H9 (cell line): ENCODE measurements around the gene P4HA1. TPM values are rescaled to one million over a fixed set of nuclear protein-coding genes. Genes with fewer than 3 reads are reported as not detected.

Experiments used
- DNase-seq: peaks from one replicate; pipeline ENCODE4 v3.0.0-alpha.2; 2017
- H2AFZ ChIP-seq: one replicate; pipeline ENCODE4 v1.6.1; 2013; ENCODE audit warnings: mild to moderate bottlenecking, low read length, control low read depth, moderate library complexity
- H2AK5ac ChIP-seq: 2 replicates; pipeline ENCODE4 v1.6.1; 2013; ENCODE audit warnings: low read length, control low read depth, mixed read lengths; ENCODE audit not compliant: insufficient read length
- H2BK120ac ChIP-seq: one replicate; pipeline ENCODE4 v1.6.1; 2013; ENCODE audit warnings: low read depth, mild to moderate bottlenecking, low read length, control low read depth, inconsistent platforms; ENCODE audit not compliant: poor library complexity, severe bottlenecking
- H2BK12ac ChIP-seq: 2 replicates; pipeline ENCODE4 v1.6.1; 2013; ENCODE audit warnings: low read length, control low read depth, mixed read lengths, low read depth; ENCODE audit not compliant: insufficient read length
- H2BK15ac ChIP-seq: 2 replicates; pipeline ENCODE4 v1.6.1; 2013; ENCODE audit warnings: low read depth, low read length, control low read depth
- H2BK20ac ChIP-seq: one replicate; pipeline ENCODE4 v1.6.1; 2013; ENCODE audit warnings: low read depth, mild to moderate bottlenecking, low read length, control low read depth, inconsistent platforms; ENCODE audit not compliant: poor library complexity, severe bottlenecking
- H2BK5ac ChIP-seq: 2 replicates; pipeline ENCODE4 v1.6.1; 2013; ENCODE audit warnings: low read length, control low read depth, mixed read lengths; ENCODE audit not compliant: insufficient read length
- H3K14ac ChIP-seq: 2 replicates; pipeline ENCODE4 v1.6.1; 2013; ENCODE audit warnings: low read length, control low read depth; ENCODE audit not compliant: insufficient read depth
- H3K18ac ChIP-seq: 2 replicates; pipeline ENCODE4 v1.6.1; 2013; ENCODE audit warnings: low read depth, mild to moderate bottlenecking, mixed read lengths, low read length, control low read depth; ENCODE audit not compliant: insufficient read length
- H3K23ac ChIP-seq: 2 replicates; pipeline ENCODE4 v1.6.1; 2013; ENCODE audit warnings: low read length, control low read depth, mixed read lengths, low read depth; ENCODE audit not compliant: insufficient read length
- H3K23me2 ChIP-seq: 2 replicates; pipeline ENCODE4 v1.6.1; 2013; ENCODE audit warnings: low read depth, mild to moderate bottlenecking, mixed read lengths, low read length, control low read depth; ENCODE audit not compliant: insufficient read length, poor library complexity, severe bottlenecking
- H3K27ac ChIP-seq: 2 replicates; pipeline ENCODE4 v1.5.1; 2013; ENCODE audit warnings: low read length, control low read depth, mixed read lengths, low read depth; ENCODE audit not compliant: insufficient read length
- H3K27me3 ChIP-seq: 2 replicates; pipeline ENCODE4 v1.6.1; 2013; ENCODE audit warnings: low read length, control low read depth, inconsistent platforms; ENCODE audit not compliant: insufficient read depth
- H3K4ac ChIP-seq: 2 replicates; pipeline ENCODE4 v1.6.1; 2013; ENCODE audit warnings: low read depth, mild to moderate bottlenecking, control low read depth, inconsistent platforms, low read length, moderate library complexity
- H3K4me1 ChIP-seq: 2 replicates; pipeline ENCODE4 v1.6.1; 2013; ENCODE audit warnings: low read length, control low read depth, inconsistent platforms; ENCODE audit not compliant: insufficient read depth
- H3K4me2 ChIP-seq: 2 replicates; pipeline ENCODE4 v1.6.1; 2013; ENCODE audit warnings: low read length, control low read depth, mixed read lengths; ENCODE audit not compliant: insufficient read length, insufficient read depth
- H3K56ac ChIP-seq: 2 replicates; pipeline ENCODE4 v1.6.1; 2013; ENCODE audit warnings: low read depth, mild to moderate bottlenecking, mixed read lengths, low read length, control low read depth; ENCODE audit not compliant: insufficient read length
- H3K79me1 ChIP-seq: 2 replicates; pipeline ENCODE4 v1.6.1; 2013; ENCODE audit warnings: low read depth, mild to moderate bottlenecking, moderate library complexity, low read length, control low read depth, inconsistent platforms; ENCODE audit not compliant: insufficient read depth, poor library complexity, severe bottlenecking
- H3K79me2 ChIP-seq: 2 replicates; pipeline ENCODE4 v1.6.1; 2013; ENCODE audit warnings: low read length, control low read depth, inconsistent platforms; ENCODE audit not compliant: insufficient read depth
- H3K9ac ChIP-seq: 2 replicates; pipeline ENCODE4 v1.6.1; 2013; ENCODE audit warnings: low read length, control low read depth, mixed read lengths; ENCODE audit not compliant: insufficient read length; ENCODE audit errors: extremely low read depth
- H3K9me3 ChIP-seq: one replicate; pipeline ENCODE4 v1.6.1; 2013; ENCODE audit warnings: low read depth, low read length, inconsistent platforms; ENCODE audit not compliant: control insufficient read depth
- H3T11ph ChIP-seq: one replicate; pipeline ENCODE4 v1.6.1; 2013; ENCODE audit warnings: mild to moderate bottlenecking, low read length, control low read depth, inconsistent platforms
- H4K20me1 ChIP-seq: one replicate; pipeline ENCODE4 v1.6.1; 2013; ENCODE audit not compliant: control insufficient read depth, insufficient read length, insufficient read depth
- H4K5ac ChIP-seq: 2 replicates; pipeline ENCODE4 v1.6.1; 2013; ENCODE audit warnings: low read depth, mild to moderate bottlenecking, mixed read lengths, low read length, control low read depth; ENCODE audit not compliant: insufficient read length
- H4K8ac ChIP-seq: replicated peaks from 2 replicates; pipeline ENCODE4 v1.6.1; 2013; ENCODE audit warnings: low read length, control low read depth, mixed read lengths, low read depth; ENCODE audit not compliant: insufficient read length
- H4K91ac ChIP-seq: 2 replicates; pipeline ENCODE4 v1.6.1; 2013; ENCODE audit warnings: low read depth, mild to moderate bottlenecking, moderate library complexity, mixed read lengths, low read length, control low read depth; ENCODE audit not compliant: insufficient read length
- H3K27ac Mint-ChIP-seq, 3 experiments: 2 replicates in 2 of 3; 3 replicates in 1 of 3; pipeline ENCODE4 v1.8.0; 2020 to 2021; ENCODE audit warnings: mixed read lengths in 3 of 3, mild to moderate bottlenecking in 1 of 3, moderate library complexity in 1 of 3
- H3K27me3 Mint-ChIP-seq: 2 replicates; pipeline ENCODE4 v1.8.0; 2021; ENCODE audit warnings: low read depth, mild to moderate bottlenecking, moderate library complexity, mixed read lengths
- H3K36me3 Mint-ChIP-seq, 3 experiments: 2 replicates in 2 of 3; 3 replicates in 1 of 3; pipeline ENCODE4 v1.8.0; 2020 to 2021; ENCODE audit warnings: low read depth in 3 of 3, mixed read lengths in 3 of 3; ENCODE audit not compliant: insufficient read depth in 1 of 3
- H3K4me1 Mint-ChIP-seq, 2 experiments: 2 replicates each; pipeline ENCODE4 v1.8.0; 2020; ENCODE audit warnings: mixed read lengths in 2 of 2
- H3K4me3 Mint-ChIP-seq, 2 experiments: 2 replicates in 1 of 2; 3 replicates in 1 of 2; pipeline ENCODE4 v1.8.0; 2020 to 2021; ENCODE audit warnings: mild to moderate bottlenecking in 2 of 2, mixed read lengths in 2 of 2, moderate library complexity in 1 of 2
- H3K9me3 Mint-ChIP-seq, 2 experiments: 2 replicates in 1 of 2; 3 replicates in 1 of 2; pipeline ENCODE4 v1.8.0; 2020; ENCODE audit warnings: mild to moderate bottlenecking in 2 of 2, mixed read lengths in 2 of 2, moderate library complexity in 1 of 2
- WGBS: extraction: QIAGEN DNeasy Blood & Tissue Kit; methylation state at CpG from one replicate; pipeline ENCODE4 v1.1.7; 2013; ENCODE audit warnings: missing lambda C conversion rate, low lambda C conversion rate, mixed read lengths; ENCODE audit not compliant: insufficient read length; ENCODE audit errors: extremely low coverage; 5-methylcytosine and 5-hydroxymethylcytosine counted together
- total RNA-seq: library from RNA; stranded (reverse); gene quantifications from 2 replicates; pipeline ENCODE4 v1.2.1, GENCODE V29; 2021
- TF ChIP-seq, protein P1 (sequence below): fragments of 200-600 bp; sonication (generic); conservative IDR thresholded peaks from 3 replicates; pipeline ENCODE4 v1.8.0; 2021; ENCODE audit warnings: antibody characterized with exemption, mild to moderate bottlenecking

The P4HA1 gene
- total RNA-seq, 1 experiment from 2014 or later: 48.6 TPM

DNA sequence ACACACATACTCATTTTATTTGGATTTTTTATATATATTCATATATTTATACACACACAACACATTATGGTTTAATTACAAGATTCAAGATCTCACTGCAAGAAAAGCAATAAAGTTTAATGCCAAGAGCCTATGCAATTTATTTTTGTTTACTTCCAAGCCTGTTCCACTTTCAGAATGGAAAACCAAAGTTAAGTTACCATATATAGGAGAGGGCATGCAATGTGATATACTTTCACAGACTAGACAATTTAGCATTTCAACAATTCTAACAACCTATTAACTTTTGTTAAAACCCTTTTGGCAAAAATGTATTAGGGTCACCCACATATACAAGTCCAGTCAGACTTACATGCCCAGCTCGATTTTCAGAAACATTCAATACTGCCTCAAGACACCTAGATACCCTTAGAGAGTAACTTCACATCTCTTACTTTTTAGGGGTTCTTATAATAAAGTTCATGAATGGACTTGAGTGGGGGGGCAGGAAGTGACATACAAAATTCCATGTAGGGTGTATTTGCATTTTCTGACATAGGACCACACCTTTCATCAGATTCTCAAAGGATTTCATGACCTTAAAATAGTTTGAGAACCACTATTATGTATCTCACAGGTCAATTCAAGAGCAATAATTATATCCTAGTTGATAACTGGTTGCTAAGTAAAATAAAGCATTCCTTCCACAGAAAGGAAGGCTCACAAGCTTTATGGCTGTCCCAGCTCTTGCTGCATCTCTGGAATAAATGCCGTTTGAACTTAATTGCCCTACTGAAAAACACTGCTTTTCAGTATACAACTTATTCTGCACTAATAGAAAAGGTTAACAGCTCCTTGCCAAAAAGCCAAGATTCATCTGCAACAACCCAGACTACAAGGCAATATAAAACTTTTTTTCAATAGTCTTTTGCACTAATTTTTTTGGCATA lies 2.5 kb downstream of the P4HA1 start:
- TF ChIP-seq, protein P1, sequence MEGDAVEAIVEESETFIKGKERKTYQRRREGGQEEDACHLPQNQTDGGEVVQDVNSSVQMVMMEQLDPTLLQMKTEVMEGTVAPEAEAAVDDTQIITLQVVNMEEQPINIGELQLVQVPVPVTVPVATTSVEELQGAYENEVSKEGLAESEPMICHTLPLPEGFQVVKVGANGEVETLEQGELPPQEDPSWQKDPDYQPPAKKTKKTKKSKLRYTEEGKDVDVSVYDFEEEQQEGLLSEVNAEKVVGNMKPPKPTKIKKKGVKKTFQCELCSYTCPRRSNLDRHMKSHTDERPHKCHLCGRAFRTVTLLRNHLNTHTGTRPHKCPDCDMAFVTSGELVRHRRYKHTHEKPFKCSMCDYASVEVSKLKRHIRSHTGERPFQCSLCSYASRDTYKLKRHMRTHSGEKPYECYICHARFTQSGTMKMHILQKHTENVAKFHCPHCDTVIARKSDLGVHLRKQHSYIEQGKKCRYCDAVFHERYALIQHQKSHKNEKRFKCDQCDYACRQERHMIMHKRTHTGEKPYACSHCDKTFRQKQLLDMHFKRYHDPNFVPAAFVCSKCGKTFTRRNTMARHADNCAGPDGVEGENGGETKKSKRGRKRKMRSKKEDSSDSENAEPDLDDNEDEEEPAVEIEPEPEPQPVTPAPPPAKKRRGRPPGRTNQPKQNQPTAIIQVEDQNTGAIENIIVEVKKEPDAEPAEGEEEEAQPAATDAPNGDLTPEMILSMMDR: no peak
- Histone ChIP-seq H2BK12ac (no peak overlapping the region), H3K4ac (no peak overlapping the region), H2AK5ac (no peak overlapping the region), H2BK5ac (no peak overlapping the region), H3K9ac (no peak overlapping the region), H4K8ac (no peak overlapping the region), H3K79me2 (no peaks in the 10 kb centered on the region), H3K9me3 (no peaks in the 10 kb centered on the region), H2AFZ (no peak overlapping the region), H3K18ac (no peak overlapping the region), H3K4me1 (no peaks in the 10 kb centered on the region), H3K56ac (no peak overlapping the region), H3K4me2 (peak overlapping the region; percentile 3), H3K79me1 (no peaks in the 10 kb centered on the region), H4K20me1 (no peaks in the 10 kb centered on the region), H2BK15ac (no peak overlapping the region), H4K91ac (no peak overlapping the region), H3K23ac (no peak overlapping the region), H3K23me2 (peaks cover 7% of the 10 kb centered on the region), H4K5ac (no peak overlapping the region), H2BK20ac (no peak overlapping the region), H3K14ac (no peak overlapping the region), H3T11ph (no peak overlapping the region), H3K27me3 (no peaks in the 10 kb centered on the region), H2BK120ac (no peak overlapping the region), H3K27ac (no peak overlapping the region)
- H3K4me3 Mint-ChIP-seq: peak overlapping the region; percentile 94 to 95
- no peak for DNase-seq
- no peak overlapping the region for H3K27ac Mint-ChIP-seq
- H3K27me3 Mint-ChIP-seq: no peaks in the 10 kb centered on the region
- no peaks in the 10 kb centered on the region for H3K9me3 Mint-ChIP-seq
- peaks cover 18 to 21% of the 10 kb centered on the region in 2 experiments for H3K4me1 Mint-ChIP-seq
- H3K36me3 Mint-ChIP-seq: no peaks in the 10 kb centered on the region
- WGBS: no CpG with 5 or more reads among the region's 2 CpGs
